ENCODE data around the gene SLC16A3. TPM values are rescaled to one million over a fixed set of nuclear protein-coding genes. Genes with fewer than 3 reads are reported as not detected.
"Not testable (repeated sequence)": the region's sequence is repeated elsewhere in the genome, so short reads cannot be mapped to it uniquely, and the experiment has no call there.

SLC16A3 gene
- total RNA-seq, 2 donors from 2014 or later, result 53.7 to 65.6 TPM

- not testable (repeated sequence) for DNase-seq (ENCODE audit: low spot score)
- intact Hi-C loops (cut with DNase I), result loop anchor here in 1 of 2 donors (5.0 kb wide), 1 partner anchor 73 kb away; no protein-coding TSS in a partner anchor
Observed at GRCh38 chr17:82254746-82255145, 25.9 kb downstream of the SLC16A3 start.

GRCh38 chr17:82255402-82255972, 26.6 kb downstream of the SLC16A3 start:
- intact Hi-C loops (cut with DNase I), result no loop called here

GRCh38 chr17:82256242-82256885, 27.5 kb downstream of the SLC16A3 start:
- no peak for DNase-seq (ENCODE audit: low spot score)
- intact Hi-C loops (cut with DNase I), result no loop called here

More at GRCh38 chr17:82255402-82255972, 26.6 kb downstream of the SLC16A3 start:
- no peak for DNase-seq (ENCODE audit: low spot score)

GRCh38 chr17:82257473-82257872, 28.6 kb downstream of the SLC16A3 start:
- no peak for DNase-seq (ENCODE audit: low spot score)
- intact Hi-C loops (cut with DNase I), result no loop called here

GRCh38 chr17:82258555-82258954, 29.7 kb downstream of the SLC16A3 start:
- DNase-seq (ENCODE audit: low spot score), result no peak
- intact Hi-C loops (cut with DNase I), result no loop called here

GRCh38 chr17:82259972-82260961, 31.4 kb downstream of the SLC16A3 start:
- intact Hi-C loops (cut with DNase I); DNase-seq (ENCODE audit: low spot score): not testable (repeated sequence)

- intact Hi-C loops (cut with DNase I), result no loop called here
- DNase-seq (ENCODE audit: low spot score), result no peak
Observed at GRCh38 chr17:82262344-82262743, 33.5 kb downstream of the SLC16A3 start.

GRCh38 chr17:82263641-82264040, 34.8 kb downstream of the SLC16A3 start:
- intact Hi-C loops (cut with DNase I), result loop anchor here in 1 of 2 donors (2.0 kb wide), 1 partner anchor 15 kb away; no protein-coding TSS in a partner anchor
- DNase-seq (ENCODE audit: low spot score), result no peak

- DNase-seq (ENCODE audit: low spot score), result no peak
- intact Hi-C loops (cut with DNase I), result no loop called here
Observed at GRCh38 chr17:82266142-82266541, 37.3 kb downstream of the SLC16A3 start.

- peak; percentile 98 for DNase-seq (ENCODE audit: low spot score)
- intact Hi-C loops (cut with DNase I), result no loop called here
Observed at GRCh38 chr17:82267575-82268379, 38.9 kb downstream of the SLC16A3 start.

GRCh38 chr17:82269138-82269881, 40.5 kb downstream of the SLC16A3 start:
- intact Hi-C loops (cut with DNase I), result no loop called here
- no peak for DNase-seq (ENCODE audit: low spot score)

GRCh38 chr17:82269882-82270500, 41.1 kb downstream of the SLC16A3 start:
- intact Hi-C loops (cut with DNase I), result no loop called here
- no peak for DNase-seq (ENCODE audit: low spot score)

GRCh38 chr17:82270651-82271050, 41.8 kb downstream of the SLC16A3 start:
- DNase-seq (ENCODE audit: low spot score), result no peak
- intact Hi-C loops (cut with DNase I), result no loop called here

GRCh38 chr17:82271401-82271800, 42.6 kb downstream of the SLC16A3 start:
- no peak for DNase-seq (ENCODE audit: low spot score)
- intact Hi-C loops (cut with DNase I), result no loop called here

GRCh38 chr17:82272495-82273326, 43.9 kb downstream of the SLC16A3 start:
- intact Hi-C loops (cut with DNase I), result no loop called here
- DNase-seq (ENCODE audit: low spot score), result no peak

- intact Hi-C loops (cut with DNase I), result no loop called here
Observed at GRCh38 chr17:82273327-82274133, 44.7 kb downstream of the SLC16A3 start, which contains the start of gene CSNK1D. TSS of gene CSNK1D (minus strand) at chr17:82273700. CDS start at chr17:82273381, 319 bp downstream.

More at GRCh38 chr17:82273327-82274133, 44.7 kb downstream of the SLC16A3 start, which contains the start of gene CSNK1D:
- peak; percentile 98 for DNase-seq (ENCODE audit: low spot score)

All from posterior vena cava (tissue), 2 donors.